HG03575 (cell line): ENCODE measurements around the gene SERTAD2.

Source experiments
- ATAC-seq: cut with Tn5 transposase; IDR thresholded peaks from one replicate; pipeline ENCODE4 v1.9.1; 2021; ENCODE audit not compliant: unreplicated experiment, insufficient number of reproducible peaks, low FRiP score; ENCODE audit errors: extremely low read depth

SERTAD2 gene

DNA sequence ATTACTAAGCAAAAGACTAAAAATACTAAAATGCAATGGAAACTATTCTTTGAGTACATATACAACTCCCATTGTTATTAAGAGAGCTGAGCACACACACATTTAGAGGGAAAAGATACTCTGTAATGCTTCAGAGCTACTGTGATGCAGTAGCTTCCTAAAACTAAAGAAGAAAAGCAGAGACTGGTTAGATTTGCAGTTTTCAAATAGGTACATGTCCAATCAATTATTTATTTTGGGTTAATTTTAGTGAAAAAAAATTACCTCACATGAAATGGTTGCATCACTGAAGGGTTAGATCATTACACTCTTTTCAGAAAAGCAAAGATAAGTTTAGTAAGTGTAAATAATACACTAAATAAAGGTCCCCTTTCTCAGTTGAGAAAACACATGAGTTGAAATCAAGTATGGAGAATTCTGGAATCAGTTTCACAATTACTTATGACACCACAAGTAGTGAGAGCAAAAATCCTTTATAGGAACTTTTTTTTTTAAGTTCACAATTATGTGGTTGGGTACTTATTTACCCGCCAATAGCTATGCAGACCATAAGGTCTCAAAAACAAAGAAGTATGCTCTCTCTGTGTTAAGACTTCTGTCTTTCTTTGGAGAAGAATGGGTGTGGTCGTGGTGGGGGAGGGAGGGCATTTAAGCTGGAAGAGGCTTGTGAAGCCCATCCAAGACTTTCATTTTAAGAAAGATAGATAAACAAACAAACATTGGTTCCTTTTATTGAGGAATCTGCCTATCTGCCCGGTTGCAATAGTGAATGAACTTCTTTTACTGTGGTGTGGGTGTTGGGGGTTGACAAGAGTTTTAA is 25.3 kb upstream of the SERTAD2 start:
- ATAC-seq: no peak

- no peak for ATAC-seq
These were observed 23.8 kb upstream of the SERTAD2 start for GRCh38 chr2:64677530-64677929.

DNA sequence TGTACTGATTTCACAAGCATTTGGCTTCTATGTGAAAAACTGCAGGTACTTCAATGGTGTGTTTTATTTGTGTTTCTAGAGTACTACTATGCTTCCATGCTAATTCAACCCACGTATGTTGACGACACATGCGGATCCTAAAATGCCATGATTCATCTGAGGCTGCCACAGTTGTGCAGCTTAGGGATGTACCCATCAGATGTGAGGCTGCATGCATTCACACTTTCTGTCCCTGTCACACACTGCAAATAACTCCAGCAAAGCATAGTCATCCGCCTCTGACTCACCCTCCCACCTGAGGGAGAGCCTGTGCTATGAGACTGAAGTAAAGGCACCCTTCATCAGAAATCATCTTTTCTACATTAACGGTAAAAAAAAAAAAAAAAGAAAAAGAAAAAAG is 22.1 kb upstream of the SERTAD2 start:
- ATAC-seq: no peak

GRCh38 chr2:64672708-64673107 is 19.0 kb upstream of the SERTAD2 start:
- ATAC-seq: no peak

- no peak for ATAC-seq
These were observed 16.3 kb upstream of the SERTAD2 start for GRCh38 chr2:64670047-64670446.

DNA sequence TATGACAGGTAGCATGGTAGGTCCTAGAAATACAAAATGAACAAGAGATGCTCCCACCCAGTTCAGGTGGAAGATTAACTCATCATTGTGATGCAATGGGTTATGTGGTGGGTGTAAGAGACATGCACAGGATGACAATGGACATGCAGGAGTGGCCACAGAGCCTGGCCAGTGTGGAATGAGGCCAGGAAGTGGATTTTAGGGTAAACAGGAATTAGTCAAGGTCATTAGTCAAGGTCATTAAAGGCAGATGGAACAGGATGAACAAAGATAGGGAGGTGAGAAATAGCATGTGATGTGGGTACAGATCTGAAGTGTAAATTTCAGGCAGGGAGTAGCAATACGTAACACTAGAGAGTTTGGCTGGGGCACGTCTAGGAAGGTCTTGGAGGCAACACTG is 15.6 kb upstream of the SERTAD2 start:
- no peak for ATAC-seq

- no peak for ATAC-seq
These were observed 14.8 kb upstream of the SERTAD2 start for GRCh38 chr2:64668542-64668941.

GRCh38 chr2:64667535-64667934 is 13.8 kb upstream of the SERTAD2 start:
- no peak for ATAC-seq

DNA sequence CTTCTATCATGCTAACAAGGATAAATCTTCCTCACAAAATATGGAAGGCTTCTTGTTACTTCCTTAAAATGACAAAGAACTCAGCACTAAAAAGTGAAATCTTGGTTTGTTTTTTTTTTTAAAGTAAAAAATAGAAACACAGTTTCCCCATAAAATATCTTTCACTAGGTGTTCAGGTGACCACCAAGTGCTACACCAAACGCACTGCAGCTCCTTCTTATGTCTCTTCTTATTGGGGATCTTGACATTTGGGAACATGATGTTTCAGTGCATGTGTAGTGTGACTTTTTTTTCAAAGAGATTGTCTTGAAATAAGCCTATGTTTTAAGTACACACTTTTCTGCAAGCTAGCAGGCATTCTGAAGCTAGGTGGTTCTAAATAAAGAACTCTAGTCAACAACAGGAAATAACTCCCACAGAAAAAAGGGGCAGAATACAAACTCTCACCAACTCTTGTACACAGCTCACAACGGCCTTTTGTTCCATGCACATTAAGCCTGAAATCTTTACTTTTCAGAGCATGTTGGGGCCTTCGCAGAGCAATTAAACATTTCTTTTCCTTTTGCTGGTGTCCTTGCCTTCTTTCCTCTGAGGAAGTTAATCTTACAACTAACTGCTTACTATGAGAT is 13.2 kb upstream of the SERTAD2 start:
- no peak for ATAC-seq

DNA sequence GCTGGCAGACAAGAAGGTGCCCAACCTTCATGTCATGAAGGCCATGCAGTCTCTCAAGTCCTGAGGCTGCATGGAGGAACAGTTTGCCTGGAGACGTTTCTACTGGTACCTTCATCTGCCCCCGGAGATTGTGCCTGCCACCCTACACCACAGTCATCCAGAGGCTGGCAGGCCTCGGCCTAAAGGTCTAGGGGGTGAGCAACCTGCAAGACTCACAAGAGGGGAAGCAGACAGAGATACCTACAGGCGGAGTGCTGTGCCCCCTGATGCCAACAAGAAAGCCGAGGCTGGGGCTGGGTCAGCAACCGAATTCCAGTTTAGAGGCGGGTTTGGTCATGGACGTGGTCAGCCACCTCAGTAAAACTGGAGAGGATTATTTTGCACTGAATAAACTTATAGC is 12.0 kb upstream of the SERTAD2 start:
- no peak for ATAC-seq

DNA sequence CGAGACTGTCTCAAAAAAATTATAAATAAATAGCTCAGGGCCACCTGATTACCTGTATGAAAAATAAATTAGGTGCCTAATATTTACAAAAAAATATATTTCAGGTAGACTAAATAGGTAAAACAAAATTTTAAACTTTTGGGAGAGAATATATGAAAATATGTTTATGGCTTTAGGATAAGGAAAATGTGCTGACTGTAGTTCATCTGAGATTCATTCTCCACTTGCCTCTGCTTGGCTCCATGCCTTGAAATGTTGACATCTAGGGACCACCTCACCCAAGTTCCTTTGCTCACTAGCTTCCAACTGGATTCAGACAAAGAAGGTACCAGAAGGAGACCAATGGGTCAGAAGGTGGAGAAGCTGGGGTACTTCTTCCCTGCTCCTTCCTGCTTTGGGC is 9.7 kb upstream of the SERTAD2 start:
- ATAC-seq: no peak

GRCh38 chr2:64661741-64662169 is 8.0 kb upstream of the SERTAD2 start:
- no peak for ATAC-seq

DNA sequence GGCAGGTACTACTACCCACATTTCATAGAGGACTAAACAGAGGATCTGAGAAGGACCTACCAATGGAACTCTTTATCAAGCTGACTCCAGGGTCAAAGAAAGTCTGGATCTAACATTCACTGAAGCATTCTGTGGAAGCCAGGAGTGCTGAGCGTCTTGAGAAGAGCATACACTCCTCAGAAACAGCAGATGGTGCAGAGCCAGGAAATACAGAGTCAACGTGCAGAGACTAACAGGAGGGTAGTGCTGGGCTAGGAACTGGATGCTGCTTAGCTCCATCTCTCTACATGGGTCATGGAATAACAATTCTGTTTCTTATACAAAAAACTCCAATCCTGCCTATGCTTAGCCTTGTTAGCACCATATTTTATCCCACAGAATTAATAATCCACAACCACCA is 5.5 kb upstream of the SERTAD2 start:
- ATAC-seq: no peak

DNA sequence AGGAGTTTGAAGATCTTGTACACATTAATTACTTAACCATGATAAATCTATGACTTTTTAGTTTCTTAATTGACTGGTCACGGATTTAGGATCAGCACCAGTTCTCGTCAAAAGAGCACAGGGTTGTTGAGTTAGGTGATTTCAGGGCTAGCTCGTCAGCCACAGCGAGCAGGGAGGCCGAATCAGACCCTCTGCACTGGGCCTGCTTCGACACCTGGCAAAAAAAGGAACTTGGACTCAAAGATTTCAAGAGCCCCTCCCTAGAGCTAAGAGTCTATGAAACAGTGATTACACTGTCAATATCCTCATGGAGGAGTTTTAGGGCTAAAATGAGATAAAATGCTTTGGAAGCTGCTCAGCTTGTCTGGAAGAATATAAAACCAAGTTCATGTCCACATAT is 4.6 kb upstream of the SERTAD2 start:
- ATAC-seq: no peak

DNA sequence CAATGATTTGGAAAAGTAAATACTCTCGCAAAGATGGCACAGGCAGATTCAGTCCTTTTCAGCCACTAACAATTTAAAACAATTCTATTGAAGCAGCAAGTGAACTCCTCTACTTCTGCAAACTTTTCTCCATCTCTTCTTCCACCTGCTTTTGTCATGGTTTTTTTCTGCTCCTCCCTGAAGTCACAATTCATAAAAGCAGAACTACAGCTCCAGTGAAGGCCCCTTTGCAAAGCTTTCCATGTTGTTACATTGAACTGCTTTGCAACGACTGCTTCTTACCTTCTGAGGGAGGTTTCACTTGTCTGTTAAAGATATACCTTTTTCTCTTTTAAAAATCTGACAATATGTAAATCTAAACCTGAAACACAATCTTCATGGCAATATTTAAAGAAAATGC is 3.7 kb upstream of the SERTAD2 start:
- no peak for ATAC-seq

DNA sequence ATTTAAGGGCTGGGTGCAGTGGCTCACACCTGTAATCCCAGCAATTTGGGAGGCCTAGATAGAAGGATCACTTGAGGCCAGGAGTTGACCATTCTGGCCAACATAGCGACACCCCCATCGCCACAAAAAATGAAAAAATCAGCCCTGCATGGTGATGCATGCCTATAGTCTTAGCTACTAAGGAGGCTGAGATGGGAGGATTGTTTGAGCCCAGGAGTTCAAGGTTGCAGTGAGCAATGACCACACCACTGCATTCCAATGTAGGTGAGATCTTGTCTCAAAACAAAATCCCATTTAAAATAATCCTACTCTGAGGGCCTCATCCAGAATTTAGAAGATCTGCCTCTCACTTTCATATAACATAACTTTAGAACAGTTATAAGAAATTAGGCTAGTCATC is 2.7 kb upstream of the SERTAD2 start:
- ATAC-seq: no peak

DNA sequence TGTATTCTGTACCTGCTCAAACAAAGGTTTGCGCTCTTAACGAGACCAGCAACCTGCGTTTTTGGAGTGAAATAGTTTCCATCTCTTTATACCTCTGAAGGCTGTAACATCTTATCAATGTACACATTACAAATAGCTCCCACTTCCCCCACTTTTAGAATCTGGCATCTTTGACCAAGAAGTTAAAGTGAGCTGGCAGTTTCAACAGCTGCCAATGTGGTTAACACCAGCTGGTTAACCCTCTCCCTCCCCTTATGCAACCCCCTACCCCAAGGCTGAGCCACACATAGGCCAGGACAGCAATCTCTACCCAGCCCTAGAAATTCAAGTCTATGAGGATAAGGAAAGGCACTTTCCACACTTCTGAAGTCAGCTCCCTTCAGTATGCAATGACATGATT is 2.2 kb upstream of the SERTAD2 start:
- no peak for ATAC-seq

DNA sequence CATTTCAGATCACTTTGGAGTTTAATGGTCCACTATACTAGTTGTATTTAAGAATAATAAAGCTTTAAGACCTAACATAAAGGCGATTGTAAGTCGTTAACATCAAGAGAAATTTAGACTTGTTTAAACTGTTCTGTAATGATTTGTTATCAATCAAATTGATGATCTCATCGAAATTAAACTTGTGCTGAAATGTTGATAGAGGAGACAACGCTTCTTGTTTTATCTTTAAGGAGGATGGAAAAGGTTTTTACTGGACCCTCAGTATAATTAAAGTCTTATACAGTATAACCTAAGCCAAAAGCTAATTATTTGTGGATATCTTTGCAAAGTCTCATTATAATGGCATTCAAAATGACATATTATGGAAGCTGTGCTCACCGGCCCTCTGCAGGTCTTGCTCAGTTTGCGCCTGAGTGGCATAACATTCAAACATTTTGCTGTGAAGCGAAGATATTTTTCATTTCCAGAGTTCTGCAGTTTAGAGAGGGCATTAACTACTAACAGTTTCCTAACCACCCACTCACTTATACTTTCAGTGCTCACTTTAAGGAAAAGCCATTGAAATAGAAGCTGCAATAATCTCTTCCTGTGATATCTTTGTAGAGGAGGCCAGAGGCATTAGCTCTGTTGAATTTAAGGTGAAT is 1.4 kb upstream of the SERTAD2 start:
- ATAC-seq: no peak

DNA sequence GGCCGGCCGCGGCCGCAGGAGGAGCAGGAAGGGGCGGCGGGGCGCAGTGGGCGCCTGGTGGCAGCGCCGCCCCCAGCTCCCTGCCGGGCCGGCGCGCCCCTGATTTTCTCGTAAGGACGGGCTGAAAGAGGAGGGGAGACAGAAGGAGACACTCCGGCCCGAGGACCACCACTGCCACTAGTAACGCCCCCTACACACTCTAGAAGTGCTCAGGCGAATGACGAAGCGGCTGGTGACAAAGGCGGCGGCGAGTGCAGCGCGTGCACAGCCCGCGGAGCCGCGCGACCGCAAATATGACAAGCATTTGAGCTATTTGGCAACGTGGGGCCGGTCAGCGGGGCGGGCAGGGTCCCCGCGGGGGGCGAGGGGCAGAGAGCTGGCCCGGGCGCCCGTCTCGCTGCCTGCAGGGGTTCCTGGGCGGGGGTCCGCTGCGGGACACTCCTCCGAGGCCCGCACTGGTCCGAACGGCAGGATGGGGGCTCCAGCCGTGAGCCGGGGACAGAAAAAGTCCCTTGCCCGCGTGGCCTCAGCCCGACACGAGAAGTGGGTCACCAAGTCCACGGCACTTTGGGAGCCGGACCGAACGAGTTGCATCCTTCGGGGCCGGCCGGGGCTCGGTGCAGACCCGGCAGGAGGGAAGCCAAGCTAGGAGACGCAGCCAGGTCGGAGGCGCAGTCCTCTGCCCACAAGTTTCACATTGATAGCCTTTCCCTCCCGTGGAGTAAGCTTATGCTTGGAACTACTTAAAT is 524 bp upstream of the SERTAD2 start:
- no peak for ATAC-seq
